DOHH2 (cell line): Measurements from ENCODE around the gene ABCB1.

ENCODE experiments used
- H3F3A ChIP-seq: fragments of 200-600 bp; sonication (generic), shearing (Covaris generic); 2 replicates; pipeline ENCODE4 v1.6.0; 2016; ENCODE audit warnings: antibody characterized with exemption, mild to moderate bottlenecking; ENCODE audit not compliant: control insufficient read depth, insufficient read depth
- H3K27ac ChIP-seq: fragments of 200-600 bp; sonication (generic); 2 replicates; pipeline ENCODE4 v1.5.1; 2014; ENCODE audit warnings: low read depth, mild to moderate bottlenecking, low read length, moderate library complexity
- H3K27me3 ChIP-seq: fragments of 200-600 bp; sonication (generic); 2 replicates; pipeline ENCODE4 v1.6.1; 2014; ENCODE audit warnings: mild to moderate bottlenecking, low read length, mixed read lengths; ENCODE audit not compliant: control insufficient read depth
- H3K36me3 ChIP-seq: fragments of 200-600 bp; sonication (generic); 2 replicates; pipeline ENCODE4 v1.6.1; 2014; ENCODE audit warnings: mild to moderate bottlenecking, low read length, moderate library complexity, mixed read lengths; ENCODE audit not compliant: control insufficient read depth
- H3K4me1 ChIP-seq: fragments of 200-600 bp; sonication (generic); 2 replicates; pipeline ENCODE4 v1.6.1; 2014; ENCODE audit warnings: mild to moderate bottlenecking, low read length, mixed read lengths; ENCODE audit not compliant: control insufficient read depth
- H3K4me2 ChIP-seq: fragments of 200-600 bp; sonication (generic); 2 replicates; pipeline ENCODE4 v1.6.0; 2014; ENCODE audit warnings: mild to moderate bottlenecking, low read length, moderate library complexity
- H3K4me3 ChIP-seq: fragments of 200-600 bp; sonication (generic); 2 replicates; pipeline ENCODE4 v1.5.1; 2014; ENCODE audit warnings: mild to moderate bottlenecking, low read length, mixed read lengths
- H3K79me2 ChIP-seq: fragments of 200-600 bp; sonication (generic); 2 replicates; pipeline ENCODE4 v1.6.1; 2014; ENCODE audit warnings: mild to moderate bottlenecking, low read length, mixed read lengths; ENCODE audit not compliant: control insufficient read depth
- H3K9me2 ChIP-seq: fragments of 200-600 bp; sonication (generic); replicated peaks from 2 replicates; pipeline ENCODE4 v1.6.1; 2014; ENCODE audit warnings: mild to moderate bottlenecking, low read length, mixed read lengths; ENCODE audit not compliant: control insufficient read depth
- H3K9me3 ChIP-seq: fragments of 200-600 bp; sonication (generic); 2 replicates; pipeline ENCODE4 v1.6.1; 2014; ENCODE audit warnings: antibody characterized with exemption, low read length, mixed read lengths; ENCODE audit not compliant: control insufficient read depth, insufficient read depth
- H4K20me1 ChIP-seq: fragments of 200-600 bp; sonication (generic); 2 replicates; pipeline ENCODE4 v1.6.0; 2014; ENCODE audit warnings: low read depth, mild to moderate bottlenecking, antibody characterized with exemption, low read length, moderate library complexity; ENCODE audit not compliant: control insufficient read depth, insufficient read depth
- CTCF ChIP-seq: fragments of 200-600 bp; sonication (generic); IDR thresholded peaks from one replicate; pipeline ENCODE4 v1.5.1; 2014; ENCODE audit warnings: antibody characterized with exemption, mild to moderate bottlenecking, low read depth, low read length; ENCODE audit not compliant: poor library complexity, severe bottlenecking
- EZH2phosphoT487 ChIP-seq: fragments of 200-600 bp; sonication (generic); IDR thresholded peaks from 2 replicates; pipeline ENCODE4 v1.6.1; 2017; ENCODE audit warnings: borderline replicate concordance, mild to moderate bottlenecking, antibody characterized with exemption, low read length, moderate library complexity, mixed read lengths

ABCB1 gene

DNA sequence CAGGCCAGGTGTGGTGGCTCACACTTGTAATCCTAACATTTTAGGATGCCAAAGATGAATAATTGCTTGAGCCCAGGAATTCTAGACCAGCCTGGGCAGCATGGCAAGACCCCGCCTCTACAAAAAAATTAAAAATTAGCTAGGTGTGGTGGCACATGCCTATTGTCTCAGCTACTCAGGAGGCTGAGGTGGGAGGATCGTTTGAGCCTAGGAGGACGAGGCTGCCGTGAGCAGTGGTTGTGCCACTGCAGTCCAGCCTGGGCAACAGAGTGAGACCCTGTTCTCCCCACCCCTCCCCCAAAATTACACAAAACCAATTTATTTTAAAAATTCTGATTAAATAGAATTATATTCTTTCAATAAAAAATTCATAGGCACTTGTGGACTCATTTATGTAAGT is 39.0 kb downstream of the ABCB1 start:
- 0 out of 2 replicates have a peak, but pooled peaks cover 5% of the 10 kb centered on the region for H3K27me3 ChIP-seq
- no peak overlapping the region for H3K27ac ChIP-seq
- no peaks in the 10 kb centered on the region for H3K36me3 ChIP-seq
- TF ChIP-seq EZH2phosphoT487 (no peak), CTCF (no peak)
- no peaks in the 10 kb centered on the region for H3K9me2 ChIP-seq
- no peaks in the 10 kb centered on the region for H3K79me2 ChIP-seq
- H3K4me2 ChIP-seq: no peak overlapping the region
- no peaks in the 10 kb centered on the region for H3K9me3 ChIP-seq
- no peaks in the 10 kb centered on the region for H4K20me1 ChIP-seq
- H3K4me3 ChIP-seq: no peak overlapping the region
- H3K4me1 ChIP-seq: no peaks in the 10 kb centered on the region
- no peaks in the 10 kb centered on the region for H3F3A ChIP-seq

GRCh38 chr7:87561102-87561501 is 39.6 kb downstream of the ABCB1 start:
- Histone ChIP-seq H3K36me3 (no peaks in the 10 kb centered on the region), H3K27ac (no peak overlapping the region), H3K9me2 (no peaks in the 10 kb centered on the region), H3K9me3 (no peaks in the 10 kb centered on the region), H4K20me1 (no peaks in the 10 kb centered on the region), H3K79me2 (no peaks in the 10 kb centered on the region), H3K4me3 (no peak overlapping the region), H3F3A (no peaks in the 10 kb centered on the region), H3K4me1 (no peaks in the 10 kb centered on the region), H3K27me3 (0 out of 2 replicates have a peak, but pooled peaks cover 8% of the 10 kb centered on the region), H3K4me2 (no peak overlapping the region)
- TF ChIP-seq CTCF: no peak
- TF ChIP-seq EZH2phosphoT487: no peak

- H3K79me2 ChIP-seq: no peaks in the 10 kb centered on the region
- no peaks in the 10 kb centered on the region for H3K9me2 ChIP-seq
- no peaks in the 10 kb centered on the region for H3K9me3 ChIP-seq
- no peaks in the 10 kb centered on the region for H4K20me1 ChIP-seq
- H3K27ac ChIP-seq: no peak overlapping the region
- H3F3A ChIP-seq: no peaks in the 10 kb centered on the region
- 0 out of 2 replicates have a peak, but pooled peaks cover 2% of the 10 kb centered on the region for H3K27me3 ChIP-seq
- H3K4me2 ChIP-seq: no peak overlapping the region
- H3K4me1 ChIP-seq: no peaks in the 10 kb centered on the region
- no peaks in the 10 kb centered on the region for H3K36me3 ChIP-seq
- no peak for TF ChIP-seq CTCF
- no peak for TF ChIP-seq EZH2phosphoT487
- no peak overlapping the region for H3K4me3 ChIP-seq
These were observed 48.3 kb downstream of the ABCB1 start for GRCh38 chr7:87552351-87552900.
